H9 (cell line): ENCODE data around the gene JAKMIP3. TPM values are rescaled to one million over a fixed set of nuclear protein-coding genes. Genes with fewer than 3 reads are reported as not detected.

Experiments
- DNase-seq: peaks from one replicate; pipeline ENCODE4 v3.0.0-alpha.2; 2017
- H2AFZ ChIP-seq: one replicate; pipeline ENCODE4 v1.6.1; 2013; ENCODE audit warnings: mild to moderate bottlenecking, low read length, control low read depth, moderate library complexity
- H2AK5ac ChIP-seq: 2 replicates; pipeline ENCODE4 v1.6.1; 2013; ENCODE audit warnings: low read length, control low read depth, mixed read lengths; ENCODE audit not compliant: insufficient read length
- H2BK120ac ChIP-seq: one replicate; pipeline ENCODE4 v1.6.1; 2013; ENCODE audit warnings: low read depth, mild to moderate bottlenecking, low read length, control low read depth, inconsistent platforms; ENCODE audit not compliant: poor library complexity, severe bottlenecking
- H2BK12ac ChIP-seq: 2 replicates; pipeline ENCODE4 v1.6.1; 2013; ENCODE audit warnings: low read length, control low read depth, mixed read lengths, low read depth; ENCODE audit not compliant: insufficient read length
- H2BK15ac ChIP-seq: 2 replicates; pipeline ENCODE4 v1.6.1; 2013; ENCODE audit warnings: low read depth, low read length, control low read depth
- H2BK20ac ChIP-seq: one replicate; pipeline ENCODE4 v1.6.1; 2013; ENCODE audit warnings: low read depth, mild to moderate bottlenecking, low read length, control low read depth, inconsistent platforms; ENCODE audit not compliant: poor library complexity, severe bottlenecking
- H2BK5ac ChIP-seq: 2 replicates; pipeline ENCODE4 v1.6.1; 2013; ENCODE audit warnings: low read length, control low read depth, mixed read lengths; ENCODE audit not compliant: insufficient read length
- H3K14ac ChIP-seq: 2 replicates; pipeline ENCODE4 v1.6.1; 2013; ENCODE audit warnings: low read length, control low read depth; ENCODE audit not compliant: insufficient read depth
- H3K18ac ChIP-seq: 2 replicates; pipeline ENCODE4 v1.6.1; 2013; ENCODE audit warnings: low read depth, mild to moderate bottlenecking, mixed read lengths, low read length, control low read depth; ENCODE audit not compliant: insufficient read length
- H3K23ac ChIP-seq: 2 replicates; pipeline ENCODE4 v1.6.1; 2013; ENCODE audit warnings: low read length, control low read depth, mixed read lengths, low read depth; ENCODE audit not compliant: insufficient read length
- H3K23me2 ChIP-seq: 2 replicates; pipeline ENCODE4 v1.6.1; 2013; ENCODE audit warnings: low read depth, mild to moderate bottlenecking, mixed read lengths, low read length, control low read depth; ENCODE audit not compliant: insufficient read length, poor library complexity, severe bottlenecking
- H3K27ac ChIP-seq: 2 replicates; pipeline ENCODE4 v1.5.1; 2013; ENCODE audit warnings: low read length, control low read depth, mixed read lengths, low read depth; ENCODE audit not compliant: insufficient read length
- H3K27me3 ChIP-seq: 2 replicates; pipeline ENCODE4 v1.6.1; 2013; ENCODE audit warnings: low read length, control low read depth, inconsistent platforms; ENCODE audit not compliant: insufficient read depth
- H3K4ac ChIP-seq: 2 replicates; pipeline ENCODE4 v1.6.1; 2013; ENCODE audit warnings: low read depth, mild to moderate bottlenecking, control low read depth, inconsistent platforms, low read length, moderate library complexity
- H3K4me1 ChIP-seq: 2 replicates; pipeline ENCODE4 v1.6.1; 2013; ENCODE audit warnings: low read length, control low read depth, inconsistent platforms; ENCODE audit not compliant: insufficient read depth
- H3K4me2 ChIP-seq: 2 replicates; pipeline ENCODE4 v1.6.1; 2013; ENCODE audit warnings: low read length, control low read depth, mixed read lengths; ENCODE audit not compliant: insufficient read length, insufficient read depth
- H3K56ac ChIP-seq: 2 replicates; pipeline ENCODE4 v1.6.1; 2013; ENCODE audit warnings: low read depth, mild to moderate bottlenecking, mixed read lengths, low read length, control low read depth; ENCODE audit not compliant: insufficient read length
- H3K79me1 ChIP-seq: 2 replicates; pipeline ENCODE4 v1.6.1; 2013; ENCODE audit warnings: low read depth, mild to moderate bottlenecking, moderate library complexity, low read length, control low read depth, inconsistent platforms; ENCODE audit not compliant: insufficient read depth, poor library complexity, severe bottlenecking
- H3K79me2 ChIP-seq: 2 replicates; pipeline ENCODE4 v1.6.1; 2013; ENCODE audit warnings: low read length, control low read depth, inconsistent platforms; ENCODE audit not compliant: insufficient read depth
- H3K9ac ChIP-seq: 2 replicates; pipeline ENCODE4 v1.6.1; 2013; ENCODE audit warnings: low read length, control low read depth, mixed read lengths; ENCODE audit not compliant: insufficient read length; ENCODE audit errors: extremely low read depth
- H3K9me3 ChIP-seq: one replicate; pipeline ENCODE4 v1.6.1; 2013; ENCODE audit warnings: low read depth, low read length, inconsistent platforms; ENCODE audit not compliant: control insufficient read depth
- H3T11ph ChIP-seq: one replicate; pipeline ENCODE4 v1.6.1; 2013; ENCODE audit warnings: mild to moderate bottlenecking, low read length, control low read depth, inconsistent platforms
- H4K20me1 ChIP-seq: one replicate; pipeline ENCODE4 v1.6.1; 2013; ENCODE audit not compliant: control insufficient read depth, insufficient read length, insufficient read depth
- H4K5ac ChIP-seq: 2 replicates; pipeline ENCODE4 v1.6.1; 2013; ENCODE audit warnings: low read depth, mild to moderate bottlenecking, mixed read lengths, low read length, control low read depth; ENCODE audit not compliant: insufficient read length
- H4K8ac ChIP-seq: replicated peaks from 2 replicates; pipeline ENCODE4 v1.6.1; 2013; ENCODE audit warnings: low read length, control low read depth, mixed read lengths, low read depth; ENCODE audit not compliant: insufficient read length
- H4K91ac ChIP-seq: 2 replicates; pipeline ENCODE4 v1.6.1; 2013; ENCODE audit warnings: low read depth, mild to moderate bottlenecking, moderate library complexity, mixed read lengths, low read length, control low read depth; ENCODE audit not compliant: insufficient read length
- H3K27ac Mint-ChIP-seq, 3 experiments: 2 replicates in 2 of 3; 3 replicates in 1 of 3; pipeline ENCODE4 v1.8.0; 2020 to 2021; ENCODE audit warnings: mixed read lengths in 3 of 3, mild to moderate bottlenecking in 1 of 3, moderate library complexity in 1 of 3
- H3K27me3 Mint-ChIP-seq: 2 replicates; pipeline ENCODE4 v1.8.0; 2021; ENCODE audit warnings: low read depth, mild to moderate bottlenecking, moderate library complexity, mixed read lengths
- H3K36me3 Mint-ChIP-seq, 3 experiments: 2 replicates in 2 of 3; 3 replicates in 1 of 3; pipeline ENCODE4 v1.8.0; 2020 to 2021; ENCODE audit warnings: low read depth in 3 of 3, mixed read lengths in 3 of 3; ENCODE audit not compliant: insufficient read depth in 1 of 3
- H3K4me1 Mint-ChIP-seq, 2 experiments: 2 replicates each; pipeline ENCODE4 v1.8.0; 2020; ENCODE audit warnings: mixed read lengths in 2 of 2
- H3K4me3 Mint-ChIP-seq, 2 experiments: 2 replicates in 1 of 2; 3 replicates in 1 of 2; pipeline ENCODE4 v1.8.0; 2020 to 2021; ENCODE audit warnings: mild to moderate bottlenecking in 2 of 2, mixed read lengths in 2 of 2, moderate library complexity in 1 of 2
- H3K9me3 Mint-ChIP-seq, 2 experiments: 2 replicates in 1 of 2; 3 replicates in 1 of 2; pipeline ENCODE4 v1.8.0; 2020; ENCODE audit warnings: mild to moderate bottlenecking in 2 of 2, mixed read lengths in 2 of 2, moderate library complexity in 1 of 2
- CTCF ChIP-seq: fragments of 200-600 bp; sonication (generic); conservative IDR thresholded peaks from 3 replicates; pipeline ENCODE4 v1.8.0; 2021; ENCODE audit warnings: antibody characterized with exemption, mild to moderate bottlenecking
- WGBS: extraction: QIAGEN DNeasy Blood & Tissue Kit; methylation state at CpG from one replicate; pipeline ENCODE4 v1.1.7; 2013; ENCODE audit warnings: missing lambda C conversion rate, low lambda C conversion rate, mixed read lengths; ENCODE audit not compliant: insufficient read length; ENCODE audit errors: extremely low coverage; 5-methylcytosine and 5-hydroxymethylcytosine counted together
- total RNA-seq: library from RNA; stranded (reverse); gene quantifications from 2 replicates; pipeline ENCODE4 v1.2.1, GENCODE V29; 2021

The JAKMIP3 gene
- total RNA-seq, 1 experiment from 2014 or later: 0.50 TPM

- Histone ChIP-seq H3K23ac (no peak overlapping the region), H2BK120ac (no peak overlapping the region), H4K8ac (no peak overlapping the region), H4K20me1 (no peaks in the 10 kb centered on the region), H2BK20ac (no peak overlapping the region), H2BK15ac (no peak overlapping the region), H2AFZ (no peak overlapping the region), H3K79me1 (no peaks in the 10 kb centered on the region), H3K4ac (no peak overlapping the region), H3K18ac (no peak overlapping the region), H3K27me3 (no peaks in the 10 kb centered on the region), H3K56ac (no peak overlapping the region), H3T11ph (no peak overlapping the region), H2AK5ac (no peak overlapping the region), H3K4me1 (peaks cover 2% of the 10 kb centered on the region; the same call in 1 of the 2 replicates), H4K91ac (no peak overlapping the region), H3K27ac (no peak overlapping the region), H2BK12ac (no peak overlapping the region), H2BK5ac (no peak overlapping the region), H4K5ac (no peak overlapping the region), H3K23me2 (no peaks in the 10 kb centered on the region), H3K4me2 (no peak overlapping the region), H3K79me2 (no peaks in the 10 kb centered on the region), H3K9ac (no peak overlapping the region), H3K9me3 (no peaks in the 10 kb centered on the region), H3K14ac (no peak overlapping the region)
- no peak for DNase-seq
- H3K4me1 Mint-ChIP-seq: peaks cover 15 to 22% of the 10 kb centered on the region in 2 experiments
- no peaks in the 10 kb centered on the region; a peak in 1 of 7 replicates for H3K36me3 Mint-ChIP-seq
- H3K27ac Mint-ChIP-seq: no peak overlapping the region; a peak in 1 of 7 replicates
- TF ChIP-seq CTCF: no peak
- H3K4me3 Mint-ChIP-seq: no peak overlapping the region
- H3K27me3 Mint-ChIP-seq: peaks cover 13% of the 10 kb centered on the region
- WGBS: no CpG with 5 or more reads among the region's 6 CpGs
- no peaks in the 10 kb centered on the region for H3K9me3 Mint-ChIP-seq
Observed at GRCh38 chr10:132016514-132016913, 49.2 kb upstream of the JAKMIP3 start.
